Activated naive CD8-positive, alpha-beta T cell treated with anti-CD3 and anti-CD28 coated beads, Interleukin-2, amount 10 ng/mL, durations not matched to agents 7 days and 5 days (primary cell): ENCODE data around the gene IL9. TPM values are rescaled to one million over a fixed set of nuclear protein-coding genes. Genes with fewer than 3 reads are reported as not detected.
A peak's percentile ranks its signal among the peaks of the same experiment; 100 is the strongest.

Source experiments
- ATAC-seq: fragments of 150-1000 bp; cut with Tn5 transposase; one replicate; pipeline ENCODE4 v1.10.0; 2021; ENCODE audit warnings: low read depth, moderate library complexity
- POLR2A ChIA-PET: fragments of 350-600 bp; sonication (Branson Sonifier 250); formaldehyde crosslinking; loops from one replicate; lab custom pipeline; 2021; ENCODE audit warnings: antibody characterized with exemption; lab: Charles Lee
- DNase-seq: peaks from one replicate; pipeline ENCODE4 v3.0.0; 2021
- H3K27ac Mint-ChIP-seq: one replicate; pipeline ENCODE4 v1.8.0; 2022; ENCODE audit warnings: mild to moderate bottlenecking, mixed read lengths
- H3K27me3 Mint-ChIP-seq: one replicate; pipeline ENCODE4 v1.8.0; 2022; ENCODE audit warnings: mild to moderate bottlenecking, moderate library complexity, mixed read lengths
- H3K36me3 Mint-ChIP-seq: one replicate; pipeline ENCODE4 v1.8.0; 2021; ENCODE audit warnings: mild to moderate bottlenecking, mixed read lengths
- H3K4me1 Mint-ChIP-seq: one replicate; pipeline ENCODE4 v1.8.0; 2021; ENCODE audit warnings: mixed read lengths
- H3K4me3 Mint-ChIP-seq: one replicate; pipeline ENCODE4 v1.8.0; 2022; ENCODE audit warnings: mild to moderate bottlenecking, moderate library complexity, mixed read lengths
- H3K9me3 Mint-ChIP-seq: one replicate; pipeline ENCODE4 v1.8.0; 2021; ENCODE audit warnings: mixed read lengths
- total RNA-seq, 2 experiments: library from RNA; stranded (reverse); gene quantifications; one replicate each; pipeline ENCODE4 v1.2.3, GENCODE V29; 2021

Gene IL9
- total RNA-seq, 2 experiments from 2014 or later = not detected

- no peak overlapping the region for H3K4me3 Mint-ChIP-seq
- H3K36me3 Mint-ChIP-seq = no peaks in the 10 kb centered on the region
- H3K4me1 Mint-ChIP-seq = no peaks in the 10 kb centered on the region
- no peak for ATAC-seq
- H3K27ac Mint-ChIP-seq = no peak overlapping the region
- POLR2A ChIA-PET = no interaction called here
- no peak for DNase-seq
- peaks cover 21% of the 10 kb centered on the region for H3K27me3 Mint-ChIP-seq
- no peaks in the 10 kb centered on the region for H3K9me3 Mint-ChIP-seq
These were observed 18.3 kb upstream of the IL9 start for GRCh38 chr5:135913713-135914626.

GRCh38 chr5:135905144-135905543, 9.5 kb upstream of the IL9 start:
- Mint-ChIP-seq H3K4me1 (no peaks in the 10 kb centered on the region), H3K27me3 (peaks cover 26% of the 10 kb centered on the region), H3K9me3 (no peaks in the 10 kb centered on the region), H3K36me3 (no peaks in the 10 kb centered on the region), H3K27ac (no peak overlapping the region), H3K4me3 (no peak overlapping the region)
- no peak for DNase-seq
- POLR2A ChIA-PET = no interaction called here
- no peak for ATAC-seq

DNA sequence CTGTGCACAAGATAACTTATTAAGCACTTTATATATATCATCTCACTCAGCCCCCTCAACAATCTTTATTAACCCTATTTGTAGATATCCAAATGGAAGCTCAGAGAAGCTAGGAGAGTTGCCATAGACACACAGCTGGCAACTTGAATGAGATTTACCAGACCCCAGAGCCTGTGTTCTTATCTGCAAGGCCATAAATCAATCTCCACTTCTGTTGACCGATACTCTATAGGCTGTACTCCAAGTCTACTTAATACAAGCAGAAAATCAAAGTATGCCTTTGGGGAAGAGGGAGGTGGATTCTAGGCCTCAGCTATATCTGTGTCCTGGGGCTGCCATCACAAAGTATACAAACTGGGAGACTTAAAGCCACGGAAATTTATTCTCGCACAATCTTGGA, 6.0 kb upstream of the IL9 start:
- POLR2A ChIA-PET = no interaction called here
- Mint-ChIP-seq H3K4me3 (no peak overlapping the region), H3K27ac (no peak overlapping the region), H3K9me3 (no peaks in the 10 kb centered on the region), H3K27me3 (peaks cover 30% of the 10 kb centered on the region), H3K4me1 (no peaks in the 10 kb centered on the region), H3K36me3 (no peaks in the 10 kb centered on the region)
- DNase-seq = no peak
- ATAC-seq = no peak

DNA sequence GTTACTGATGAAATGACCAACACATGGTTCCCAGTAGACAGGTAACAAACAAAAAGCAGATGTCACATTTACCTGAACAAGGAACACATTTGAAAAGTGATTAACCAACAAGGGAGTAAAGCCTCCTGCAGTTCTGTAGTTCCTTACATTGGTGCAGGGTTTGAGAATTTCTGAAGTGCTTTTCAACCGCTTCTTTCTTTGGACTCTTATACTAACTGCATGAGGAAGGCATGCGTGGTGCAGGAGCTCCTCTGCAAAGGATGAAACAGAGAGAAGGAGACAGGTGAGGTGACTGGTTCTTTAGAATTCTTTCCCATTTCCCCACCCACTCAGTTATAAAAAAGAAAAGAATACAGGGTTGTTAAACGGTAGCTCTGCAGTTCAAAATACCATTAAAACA, 4.6 kb upstream of the IL9 start:
- ATAC-seq = no peak
- H3K36me3 Mint-ChIP-seq = no peaks in the 10 kb centered on the region
- no peak for DNase-seq
- peaks cover 29% of the 10 kb centered on the region for H3K27me3 Mint-ChIP-seq
- POLR2A ChIA-PET = no interaction called here
- H3K9me3 Mint-ChIP-seq = no peaks in the 10 kb centered on the region
- no peak overlapping the region for H3K4me3 Mint-ChIP-seq
- no peak overlapping the region for H3K27ac Mint-ChIP-seq
- H3K4me1 Mint-ChIP-seq = no peaks in the 10 kb centered on the region

GRCh38 chr5:135898651-135899050, 3.0 kb upstream of the IL9 start:
- no peaks in the 10 kb centered on the region for H3K9me3 Mint-ChIP-seq
- DNase-seq (no peak), ATAC-seq (no peak)
- no peaks in the 10 kb centered on the region for H3K36me3 Mint-ChIP-seq
- H3K4me1 Mint-ChIP-seq = no peaks in the 10 kb centered on the region
- peaks cover 36% of the 10 kb centered on the region for H3K27me3 Mint-ChIP-seq
- H3K27ac Mint-ChIP-seq = no peak overlapping the region
- no peak overlapping the region for H3K4me3 Mint-ChIP-seq
- POLR2A ChIA-PET = no interaction called here

DNA sequence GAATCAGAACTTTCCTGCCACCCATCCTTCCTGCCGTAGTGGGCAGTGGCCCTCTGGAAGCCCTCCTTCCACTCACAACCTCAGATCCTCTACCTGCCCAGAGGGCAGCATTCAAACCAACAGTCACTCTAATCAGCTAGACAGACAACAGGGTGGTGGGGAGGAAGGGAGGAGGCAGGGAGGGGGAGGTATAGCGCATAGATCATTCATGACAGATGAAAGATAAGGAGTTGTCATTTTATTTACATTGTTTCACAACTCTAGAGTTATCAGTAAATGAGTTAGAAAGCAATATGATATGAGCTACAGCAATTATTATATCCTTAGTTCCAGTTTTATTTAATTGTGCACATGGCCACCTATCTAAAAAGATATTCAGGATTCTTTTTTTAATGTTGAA, 852 bp downstream of the IL9 start:
- Mint-ChIP-seq H3K27me3 (peaks cover 34% of the 10 kb centered on the region), H3K36me3 (no peaks in the 10 kb centered on the region), H3K9me3 (no peaks in the 10 kb centered on the region), H3K27ac (no peak overlapping the region), H3K4me1 (peaks cover 3% of the 10 kb centered on the region), H3K4me3 (no peak overlapping the region)
- POLR2A ChIA-PET = no interaction called here
- ATAC-seq (no peak), DNase-seq (no peak)

- Mint-ChIP-seq H3K4me1 (peaks cover 3% of the 10 kb centered on the region), H3K4me3 (no peak overlapping the region), H3K27ac (no peak overlapping the region), H3K36me3 (no peaks in the 10 kb centered on the region), H3K27me3 (peaks cover 32% of the 10 kb centered on the region), H3K9me3 (no peaks in the 10 kb centered on the region)
- POLR2A ChIA-PET = no interaction called here
- DNase-seq (no peak), ATAC-seq (no peak)
These were observed 1.4 kb downstream of the IL9 start for GRCh38 chr5:135894276-135894675.

- POLR2A ChIA-PET = interaction anchor here (0.6 kb wide), 1 partner anchor 17 kb away, joined by 3 read pairs; no protein-coding TSS in a partner anchor
- Mint-ChIP-seq H3K4me3 (no peak overlapping the region), H3K9me3 (no peaks in the 10 kb centered on the region), H3K27ac (no peak overlapping the region), H3K27me3 (peaks cover 25% of the 10 kb centered on the region), H3K36me3 (no peaks in the 10 kb centered on the region), H3K4me1 (peaks cover 8% of the 10 kb centered on the region)
- DNase-seq (no peak), ATAC-seq (no peak)
These were observed 3.9 kb downstream of the IL9 start for GRCh38 chr5:135891791-135892190.

DNA sequence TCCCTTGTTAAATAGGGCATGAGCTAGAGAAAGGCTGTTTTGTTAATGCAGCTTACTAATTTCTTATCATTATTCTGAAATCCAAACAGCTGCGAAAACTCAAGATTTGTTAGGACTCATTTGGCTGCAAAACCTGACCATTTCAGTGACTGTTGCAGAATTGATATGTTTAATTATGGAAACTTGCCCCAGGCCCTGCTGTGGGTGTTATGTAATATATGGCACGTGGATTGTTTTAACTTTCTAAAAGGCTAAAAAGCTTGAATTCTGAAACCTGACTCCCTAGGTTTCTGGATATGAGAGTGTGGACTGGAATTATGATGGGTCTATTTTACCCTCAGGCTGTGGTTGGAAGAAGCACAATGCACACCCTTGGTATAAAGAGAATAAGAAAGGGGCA, 4.4 kb downstream of the IL9 start:
- no peak for ATAC-seq
- POLR2A ChIA-PET = interaction anchor here (0.6 to 0.7 kb wide), 2 partner anchors 17 to 64 kb away, joined by 3 to 4 read pairs; no protein-coding TSS in a partner anchor
- H3K4me3 Mint-ChIP-seq = no peak overlapping the region

DNA sequence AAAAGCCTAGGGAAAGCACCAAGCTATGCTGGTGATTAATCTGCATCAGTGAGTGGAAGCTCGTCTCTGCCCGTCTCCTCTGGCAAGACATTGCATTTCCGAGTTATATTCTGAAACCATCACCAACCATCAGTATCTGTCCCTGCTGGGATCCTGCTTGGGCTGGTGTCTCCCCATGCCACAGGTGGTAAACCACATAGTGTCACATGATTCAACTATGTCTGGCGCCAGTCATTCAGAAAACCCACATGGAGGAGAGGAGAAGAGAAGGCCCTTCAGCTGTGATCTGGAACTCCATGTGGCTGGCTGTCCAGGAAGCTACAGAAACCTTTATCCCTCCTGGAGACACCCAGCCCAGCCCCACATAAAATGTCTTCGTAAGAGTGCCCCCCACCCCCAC, 4.8 kb downstream of the IL9 start:
- Mint-ChIP-seq H3K4me1 (peaks cover 8% of the 10 kb centered on the region), H3K36me3 (no peaks in the 10 kb centered on the region), H3K27me3 (peaks cover 21% of the 10 kb centered on the region), H3K27ac (no peak overlapping the region), H3K9me3 (no peaks in the 10 kb centered on the region), H3K4me3 (no peak overlapping the region)
- POLR2A ChIA-PET = interaction anchor here (0.6 to 0.7 kb wide), 2 partner anchors 18 to 63 kb away, joined by 3 to 4 read pairs; no protein-coding TSS in a partner anchor
- peak; percentile 21 for ATAC-seq
- no peak for DNase-seq

More for the DNA sequence above, 4.4 kb downstream of the IL9 start:
- Mint-ChIP-seq H3K27me3 (peaks cover 25% of the 10 kb centered on the region), H3K4me1 (peaks cover 8% of the 10 kb centered on the region), H3K27ac (no peak overlapping the region), H3K9me3 (no peaks in the 10 kb centered on the region), H3K36me3 (no peaks in the 10 kb centered on the region)
- no peak for DNase-seq

- peaks cover 19% of the 10 kb centered on the region for H3K27me3 Mint-ChIP-seq
- H3K27ac Mint-ChIP-seq = no peak overlapping the region
- DNase-seq = no peak
- H3K4me3 Mint-ChIP-seq = no peak overlapping the region
- H3K9me3 Mint-ChIP-seq = no peaks in the 10 kb centered on the region
- no peaks in the 10 kb centered on the region for H3K36me3 Mint-ChIP-seq
- peaks cover 8% of the 10 kb centered on the region for H3K4me1 Mint-ChIP-seq
- ATAC-seq = no peak
- POLR2A ChIA-PET = no interaction called here
These were observed 5.3 kb downstream of the IL9 start for GRCh38 chr5:135890296-135890695.

DNA sequence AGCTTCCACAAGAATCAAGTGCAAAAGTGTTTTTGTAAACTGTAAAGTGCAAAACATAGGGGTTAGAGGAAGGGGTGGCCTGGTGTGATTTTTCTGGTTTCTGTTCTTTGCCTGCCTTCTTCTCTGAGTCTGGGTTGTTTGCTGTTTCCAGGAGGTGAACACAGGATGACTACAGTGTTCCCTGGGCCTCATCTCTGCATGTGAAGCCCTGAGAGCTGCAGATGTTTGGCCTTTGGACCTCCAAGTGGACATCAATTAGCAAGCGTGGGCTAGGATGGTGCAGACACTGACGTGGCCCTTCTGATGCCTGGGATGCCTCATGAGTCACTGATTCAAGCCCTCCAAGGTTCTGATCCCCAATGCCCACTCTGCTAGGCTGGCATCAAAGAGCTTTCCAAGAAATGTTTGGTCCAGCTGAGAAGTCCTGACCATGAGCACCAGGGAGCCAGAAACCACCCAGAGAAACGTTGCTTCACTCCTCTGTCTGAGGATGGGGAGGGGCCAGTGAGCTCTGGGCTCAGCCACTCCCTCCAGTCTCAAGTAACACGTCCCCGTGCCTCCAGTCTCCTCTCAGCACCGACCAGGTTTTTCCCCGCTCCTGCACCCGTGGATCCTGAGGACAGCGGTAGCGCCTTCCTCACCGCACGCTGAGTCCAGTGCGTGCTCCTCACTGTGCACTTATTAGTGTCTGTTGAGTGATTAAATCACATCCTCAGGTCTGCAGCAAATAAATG, 7.6 kb downstream of the IL9 start:
- peak overlapping the region; percentile 29 for H3K4me3 Mint-ChIP-seq
- no peaks in the 10 kb centered on the region for H3K9me3 Mint-ChIP-seq
- POLR2A ChIA-PET = no interaction called here
- H3K27me3 Mint-ChIP-seq = peaks cover 9% of the 10 kb centered on the region
- peaks cover 8% of the 10 kb centered on the region for H3K4me1 Mint-ChIP-seq
- H3K36me3 Mint-ChIP-seq = no peaks in the 10 kb centered on the region
- no peak overlapping the region for H3K27ac Mint-ChIP-seq
- ATAC-seq (no peak), DNase-seq (no peak)

DNA sequence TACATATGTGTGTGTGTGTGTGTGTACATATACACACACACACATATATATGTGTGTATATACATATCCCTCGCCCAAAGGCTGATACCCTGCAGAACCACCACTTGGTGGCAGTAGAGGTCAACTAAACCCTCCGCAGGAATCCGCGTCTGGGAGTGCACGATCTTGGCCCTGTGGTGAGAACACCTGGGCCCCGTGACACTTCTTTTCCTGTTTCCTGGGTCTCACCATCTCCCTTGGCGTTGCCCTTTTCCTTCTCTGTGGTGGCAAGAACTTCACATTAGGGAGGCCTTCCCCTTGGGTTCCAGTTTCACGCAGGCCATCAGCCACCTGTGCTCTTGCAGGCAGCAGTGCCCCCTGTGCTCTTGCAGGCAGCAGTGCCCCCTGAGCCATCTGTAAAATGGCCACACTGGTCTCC, 8.2 kb downstream of the IL9 start:
- no peaks in the 10 kb centered on the region for H3K36me3 Mint-ChIP-seq
- H3K27ac Mint-ChIP-seq = no peak overlapping the region
- POLR2A ChIA-PET = no interaction called here
- no peaks in the 10 kb centered on the region for H3K9me3 Mint-ChIP-seq
- peak; percentile 94 for ATAC-seq
- peak overlapping the region; percentile 29 for H3K4me3 Mint-ChIP-seq
- peaks cover 8% of the 10 kb centered on the region for H3K4me1 Mint-ChIP-seq
- H3K27me3 Mint-ChIP-seq = peaks cover 8% of the 10 kb centered on the region
- DNase-seq = peak; percentile 58
